Type B pancreatic cell (in vitro differentiated cells): ENCODE data around the gene PLA1A. TPM values are rescaled to one million over a fixed set of nuclear protein-coding genes. Genes with fewer than 3 reads are reported as not detected.
"Not testable (repeated sequence)": the region's sequence is repeated elsewhere in the genome, so short reads cannot be mapped to it uniquely, and the experiment has no call there.

Source experiments
- DNase-seq: peaks from one replicate; pipeline ENCODE4 v3.0.0; 2021; ENCODE audit warnings: mixed read lengths; ENCODE audit not compliant: unreplicated experiment; ENCODE audit errors: extremely low spot score
- H3K27ac Mint-ChIP-seq: 2 replicates; pipeline ENCODE4 v1.8.0; 2021; ENCODE audit warnings: mild to moderate bottlenecking, mixed read lengths
- H3K27me3 Mint-ChIP-seq: 2 replicates; pipeline ENCODE4 v1.8.0; 2021; ENCODE audit warnings: mixed read lengths
- H3K36me3 Mint-ChIP-seq: 2 replicates; pipeline ENCODE4 v1.8.0; 2021; ENCODE audit warnings: mixed read lengths
- H3K4me1 Mint-ChIP-seq: one replicate; pipeline ENCODE4 v1.8.0; 2021; ENCODE audit warnings: mixed read lengths; ENCODE audit not compliant: unreplicated experiment
- H3K4me3 Mint-ChIP-seq: 2 replicates; pipeline ENCODE4 v1.8.0; 2021; ENCODE audit warnings: mild to moderate bottlenecking, mixed read lengths
- H3K9me3 Mint-ChIP-seq: 2 replicates; pipeline ENCODE4 v1.8.0; 2021; ENCODE audit warnings: mixed read lengths
- total RNA-seq: library from RNA; stranded (reverse); gene quantifications from 2 replicates; pipeline ENCODE4 v1.2.1, GENCODE V29; 2021; ENCODE audit warnings: low replicate concordance
- TF ChIP-seq, protein P1 (sequence below): fragments of 200-600 bp; sonication (generic); conservative IDR thresholded peaks from 2 replicates; pipeline ENCODE4 v1.5.0; 2021; ENCODE audit warnings: antibody characterized with exemption, mild to moderate bottlenecking

Gene PLA1A
- total RNA-seq, 1 donor from 2014 or later: 1.6 TPM

- DNase-seq: no peak
- Mint-ChIP-seq H3K9me3 (no peaks in the 10 kb centered on the region), H3K27ac (no peak within 1 kb of the TSS), H3K4me3 (no peak within 1 kb of the TSS), H3K4me1 (no peaks in the 10 kb centered on the region), H3K27me3 (peaks cover 4% of the 10 kb centered on the region), H3K36me3 (no peaks in the 10 kb centered on the region)
- TF ChIP-seq, protein P1, sequence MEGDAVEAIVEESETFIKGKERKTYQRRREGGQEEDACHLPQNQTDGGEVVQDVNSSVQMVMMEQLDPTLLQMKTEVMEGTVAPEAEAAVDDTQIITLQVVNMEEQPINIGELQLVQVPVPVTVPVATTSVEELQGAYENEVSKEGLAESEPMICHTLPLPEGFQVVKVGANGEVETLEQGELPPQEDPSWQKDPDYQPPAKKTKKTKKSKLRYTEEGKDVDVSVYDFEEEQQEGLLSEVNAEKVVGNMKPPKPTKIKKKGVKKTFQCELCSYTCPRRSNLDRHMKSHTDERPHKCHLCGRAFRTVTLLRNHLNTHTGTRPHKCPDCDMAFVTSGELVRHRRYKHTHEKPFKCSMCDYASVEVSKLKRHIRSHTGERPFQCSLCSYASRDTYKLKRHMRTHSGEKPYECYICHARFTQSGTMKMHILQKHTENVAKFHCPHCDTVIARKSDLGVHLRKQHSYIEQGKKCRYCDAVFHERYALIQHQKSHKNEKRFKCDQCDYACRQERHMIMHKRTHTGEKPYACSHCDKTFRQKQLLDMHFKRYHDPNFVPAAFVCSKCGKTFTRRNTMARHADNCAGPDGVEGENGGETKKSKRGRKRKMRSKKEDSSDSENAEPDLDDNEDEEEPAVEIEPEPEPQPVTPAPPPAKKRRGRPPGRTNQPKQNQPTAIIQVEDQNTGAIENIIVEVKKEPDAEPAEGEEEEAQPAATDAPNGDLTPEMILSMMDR: peak; percentile 46
These were observed 38.2 kb upstream of the PLA1A start, which contains the start of gene CD80 for GRCh38 chr3:119559441-119559963. Gene CD80, minus strand, starts transcription at chr3:119559614. Its CDS starts 1,886 bp downstream, at chr3:119557728.

DNA sequence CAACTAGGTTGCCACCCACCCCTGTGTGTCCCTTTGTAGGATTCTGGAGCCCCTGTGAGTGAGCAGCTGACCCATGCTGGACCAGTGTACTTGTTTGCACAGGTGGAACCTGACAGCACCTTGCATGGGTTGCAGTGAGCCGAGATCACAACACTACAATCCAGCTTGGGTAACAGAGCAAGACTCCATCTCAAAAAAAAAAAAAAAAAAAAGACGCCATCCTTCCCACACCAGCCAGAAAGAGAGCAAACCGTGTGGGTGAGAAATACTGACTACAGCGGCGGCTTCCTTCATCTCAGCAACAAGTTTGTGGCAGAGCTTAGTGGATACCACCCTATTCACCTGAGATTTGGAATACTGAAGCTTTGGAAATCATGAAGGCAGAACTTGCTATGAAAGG, 37.5 kb upstream of the PLA1A start:
- H3K9me3 Mint-ChIP-seq: no peaks in the 10 kb centered on the region
- TF ChIP-seq, protein P1: no peak
- no peaks in the 10 kb centered on the region for H3K36me3 Mint-ChIP-seq
- H3K4me1 Mint-ChIP-seq: no peaks in the 10 kb centered on the region
- no peak overlapping the region for H3K4me3 Mint-ChIP-seq
- H3K27ac Mint-ChIP-seq: no peak overlapping the region
- H3K27me3 Mint-ChIP-seq: peaks cover 4% of the 10 kb centered on the region
- DNase-seq: no peak

DNA sequence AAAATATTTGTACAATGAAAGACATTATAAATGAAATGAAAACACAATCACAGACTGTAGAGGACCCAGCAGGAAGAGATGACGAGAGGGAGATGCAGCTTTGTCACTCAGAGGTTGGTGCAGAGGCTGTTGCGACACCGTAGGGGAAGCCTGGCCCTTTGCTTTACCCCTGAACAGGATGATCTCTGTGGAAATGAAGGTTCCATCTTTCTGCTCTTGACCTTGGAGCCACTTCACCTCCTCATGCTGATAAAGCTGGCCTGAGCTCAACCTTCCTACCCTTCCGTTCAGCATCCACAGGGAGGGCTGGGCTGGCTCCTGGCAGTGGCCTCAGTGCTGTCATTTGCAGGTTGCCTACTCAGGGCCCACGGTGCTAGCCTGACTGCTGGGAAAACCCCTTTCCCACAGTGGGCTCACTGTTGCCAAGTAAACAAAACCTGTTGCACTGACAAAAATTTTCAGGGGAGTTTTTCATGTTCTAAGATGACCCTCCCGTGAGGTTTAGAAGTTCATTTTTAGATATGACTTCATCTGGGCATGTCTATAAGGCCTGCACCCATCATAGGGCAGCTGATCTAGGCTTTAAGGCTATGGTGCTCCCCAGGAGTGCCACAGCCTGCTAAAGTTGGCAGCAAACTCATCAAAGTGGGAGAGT, 35.3 kb upstream of the PLA1A start:
- Mint-ChIP-seq H3K4me3 (no peak overlapping the region), H3K9me3 (no peaks in the 10 kb centered on the region), H3K27ac (no peak overlapping the region), H3K27me3 (peaks cover 4% of the 10 kb centered on the region), H3K4me1 (no peaks in the 10 kb centered on the region), H3K36me3 (no peaks in the 10 kb centered on the region)
- no peak for DNase-seq
- TF ChIP-seq, protein P1: no peak

GRCh38 chr3:119563334-119563733, 34.4 kb upstream of the PLA1A start:
- DNase-seq, H3K9me3 Mint-ChIP-seq, H3K27me3 Mint-ChIP-seq, H3K4me3 Mint-ChIP-seq, H3K36me3 Mint-ChIP-seq, H3K27ac Mint-ChIP-seq, H3K4me1 Mint-ChIP-seq: not testable (repeated sequence)

GRCh38 chr3:119569156-119569555, 28.5 kb upstream of the PLA1A start:
- Mint-ChIP-seq H3K27ac (no peak overlapping the region), H3K9me3 (no peaks in the 10 kb centered on the region), H3K36me3 (no peaks in the 10 kb centered on the region), H3K4me3 (no peak overlapping the region), H3K27me3 (peaks cover 5% of the 10 kb centered on the region), H3K4me1 (no peaks in the 10 kb centered on the region)
- DNase-seq: no peak
- TF ChIP-seq, protein P1: no peak

GRCh38 chr3:119570229-119570628, 27.5 kb upstream of the PLA1A start:
- Mint-ChIP-seq H3K36me3 (no peaks in the 10 kb centered on the region), H3K27ac (no peak overlapping the region), H3K9me3 (no peaks in the 10 kb centered on the region), H3K4me3 (no peak overlapping the region), H3K4me1 (no peaks in the 10 kb centered on the region), H3K27me3 (peaks cover 5% of the 10 kb centered on the region)
- TF ChIP-seq, protein P1: no peak
- DNase-seq: no peak
